ENCODE measurements around the gene HDAC2.

HDAC2 gene

DNA sequence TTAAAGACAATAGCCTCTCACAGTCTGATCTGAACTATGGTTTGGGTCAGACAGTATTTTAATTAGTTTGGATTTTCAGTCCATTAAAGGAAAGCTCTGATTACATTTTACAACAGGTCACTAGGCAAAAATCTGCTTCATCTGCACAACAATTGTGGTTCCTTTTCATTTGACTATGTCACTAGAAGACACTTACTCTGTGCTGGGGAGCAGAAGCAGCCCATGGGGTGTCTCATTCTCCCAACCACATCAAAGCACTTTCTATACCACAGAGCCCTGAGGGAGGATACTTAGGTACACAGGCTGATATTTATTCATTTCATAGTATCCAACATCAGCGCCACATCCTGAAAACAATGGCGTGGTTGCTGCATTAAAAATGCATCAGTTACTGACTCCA lies 36.6 kb upstream of the HDAC2 start:
- Histone ChIP-seq H3K4me3 (no peak overlapping the region), H3K27ac (no peak overlapping the region)
- TF ChIP-seq, protein P1, sequence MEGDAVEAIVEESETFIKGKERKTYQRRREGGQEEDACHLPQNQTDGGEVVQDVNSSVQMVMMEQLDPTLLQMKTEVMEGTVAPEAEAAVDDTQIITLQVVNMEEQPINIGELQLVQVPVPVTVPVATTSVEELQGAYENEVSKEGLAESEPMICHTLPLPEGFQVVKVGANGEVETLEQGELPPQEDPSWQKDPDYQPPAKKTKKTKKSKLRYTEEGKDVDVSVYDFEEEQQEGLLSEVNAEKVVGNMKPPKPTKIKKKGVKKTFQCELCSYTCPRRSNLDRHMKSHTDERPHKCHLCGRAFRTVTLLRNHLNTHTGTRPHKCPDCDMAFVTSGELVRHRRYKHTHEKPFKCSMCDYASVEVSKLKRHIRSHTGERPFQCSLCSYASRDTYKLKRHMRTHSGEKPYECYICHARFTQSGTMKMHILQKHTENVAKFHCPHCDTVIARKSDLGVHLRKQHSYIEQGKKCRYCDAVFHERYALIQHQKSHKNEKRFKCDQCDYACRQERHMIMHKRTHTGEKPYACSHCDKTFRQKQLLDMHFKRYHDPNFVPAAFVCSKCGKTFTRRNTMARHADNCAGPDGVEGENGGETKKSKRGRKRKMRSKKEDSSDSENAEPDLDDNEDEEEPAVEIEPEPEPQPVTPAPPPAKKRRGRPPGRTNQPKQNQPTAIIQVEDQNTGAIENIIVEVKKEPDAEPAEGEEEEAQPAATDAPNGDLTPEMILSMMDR (IDR thresholded peaks at IDR 0.05), result no peak
- DNase-seq (ENCODE audit: low spot score), result no peak

DNA sequence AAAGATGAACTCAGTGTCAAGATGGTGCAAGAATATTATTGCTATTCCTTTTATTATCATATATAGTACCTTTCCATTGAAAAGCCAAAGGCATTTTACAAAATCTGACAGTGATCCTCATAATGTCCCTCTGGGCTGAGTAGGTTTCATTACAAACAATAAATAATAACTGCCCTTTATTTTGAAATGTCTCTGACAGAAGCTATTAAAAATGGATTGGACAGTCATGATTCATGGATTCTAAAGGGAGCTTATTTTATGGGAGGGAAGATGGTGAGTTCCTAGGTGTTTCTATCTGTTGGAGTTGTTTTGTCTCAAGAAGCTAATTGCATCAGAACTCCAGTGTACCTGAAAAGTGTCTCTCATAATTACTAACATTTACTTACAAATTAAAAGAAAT lies 30.4 kb upstream of the HDAC2 start:
- no peak for DNase-seq (ENCODE audit: low spot score)
- H3K27ac ChIP-seq, result no peak overlapping the region
- no peak overlapping the region for H3K4me3 ChIP-seq
- TF ChIP-seq, protein P1 (IDR thresholded peaks at IDR 0.05), result no peak

DNA sequence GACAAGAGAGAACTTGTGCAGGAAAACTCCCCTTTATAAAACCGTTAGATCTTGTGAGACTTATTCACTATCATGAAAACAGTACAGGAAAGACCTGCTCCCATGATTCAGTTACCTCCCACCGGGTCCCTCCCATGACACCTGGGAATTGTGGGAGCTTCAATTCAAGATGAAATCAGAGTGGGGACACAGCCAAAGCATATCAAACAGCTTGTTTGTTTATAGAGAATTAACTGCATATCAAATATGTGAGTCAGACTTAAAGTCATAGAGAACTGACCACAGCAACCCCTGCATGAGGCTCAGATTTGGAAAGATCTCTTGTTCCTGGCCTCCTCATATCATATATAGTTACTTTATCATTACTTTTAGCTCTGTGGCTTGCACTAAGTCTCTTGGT lies 29.1 kb upstream of the HDAC2 start:
- TF ChIP-seq, protein P1 (IDR thresholded peaks at IDR 0.05), result no peak
- H3K4me3 ChIP-seq, result no peak overlapping the region
- H3K27ac ChIP-seq, result no peak overlapping the region
- no peak for DNase-seq (ENCODE audit: low spot score)

DNA sequence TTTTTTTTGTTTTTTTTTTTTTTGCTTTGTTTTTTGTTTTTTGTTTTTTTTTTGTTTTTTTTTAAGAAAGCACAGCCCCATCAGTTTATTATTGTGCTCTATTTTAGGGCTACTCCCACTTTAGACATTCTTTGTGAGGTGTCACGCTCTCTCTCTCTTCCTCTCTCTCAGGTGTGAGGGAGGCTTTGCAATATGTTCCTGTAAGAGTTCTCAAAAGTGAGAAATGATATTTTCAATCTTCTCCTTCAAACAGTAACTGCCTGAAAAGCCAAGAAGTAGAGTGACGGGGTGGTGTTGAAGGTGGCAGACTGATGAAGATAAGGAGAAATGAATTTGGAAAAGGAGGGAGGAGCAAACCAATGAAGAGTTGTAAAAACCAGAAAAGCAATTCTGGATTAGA lies 28.3 kb upstream of the HDAC2 start:
- no peak overlapping the region for H3K4me3 ChIP-seq
- TF ChIP-seq, protein P1 (IDR thresholded peaks at IDR 0.05), result no peak
- no peak overlapping the region for H3K27ac ChIP-seq
- no peak for DNase-seq (ENCODE audit: low spot score)

DNA sequence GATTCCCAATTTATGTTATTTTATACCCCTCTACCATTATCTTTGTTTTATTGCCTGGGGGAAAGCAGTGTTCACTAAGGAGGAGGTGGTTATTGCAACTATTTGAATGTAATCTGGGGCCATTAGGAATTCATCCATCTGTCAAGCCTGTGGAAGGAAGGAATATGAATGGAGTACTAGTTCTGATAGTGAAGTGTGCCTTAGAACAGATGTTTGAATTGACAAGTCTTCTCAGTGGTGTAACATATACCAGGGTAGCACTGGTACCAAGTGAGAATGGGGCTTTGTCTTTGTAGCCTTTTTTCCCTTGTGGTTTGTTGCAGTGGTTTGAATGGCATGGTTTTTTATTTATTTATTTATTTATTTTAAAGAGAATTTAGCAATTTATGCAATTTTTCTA lies 27.9 kb upstream of the HDAC2 start:
- DNase-seq (ENCODE audit: low spot score), result no peak
- TF ChIP-seq, protein P1 (IDR thresholded peaks at IDR 0.05), result no peak
- Histone ChIP-seq H3K27ac (no peak overlapping the region), H3K4me3 (no peak overlapping the region)

DNA sequence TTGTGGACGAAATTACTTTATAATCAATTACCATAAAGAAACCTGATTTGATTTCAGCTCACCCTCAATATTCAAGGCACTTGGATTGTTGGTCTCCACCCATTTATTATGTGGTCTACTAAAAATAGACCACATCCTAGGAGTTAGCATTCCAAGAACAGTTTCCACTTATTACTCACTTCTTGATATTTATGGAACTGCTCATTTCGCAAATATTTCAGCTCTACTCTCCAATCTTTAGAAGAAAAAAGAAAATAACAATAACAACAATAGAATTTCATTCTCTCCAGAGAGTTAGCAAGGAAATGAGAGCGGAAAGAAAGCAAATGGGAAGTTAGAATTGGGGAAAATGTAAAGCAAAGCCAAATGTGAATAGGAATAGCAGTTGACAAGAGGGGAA lies 26.2 kb upstream of the HDAC2 start:
- DNase-seq (ENCODE audit: low spot score), result no peak
- Histone ChIP-seq H3K4me3 (no peak overlapping the region), H3K27ac (peak overlapping the region; percentile 36 to 75)
- TF ChIP-seq, protein P1 (IDR thresholded peaks at IDR 0.05), result no peak

DNA sequence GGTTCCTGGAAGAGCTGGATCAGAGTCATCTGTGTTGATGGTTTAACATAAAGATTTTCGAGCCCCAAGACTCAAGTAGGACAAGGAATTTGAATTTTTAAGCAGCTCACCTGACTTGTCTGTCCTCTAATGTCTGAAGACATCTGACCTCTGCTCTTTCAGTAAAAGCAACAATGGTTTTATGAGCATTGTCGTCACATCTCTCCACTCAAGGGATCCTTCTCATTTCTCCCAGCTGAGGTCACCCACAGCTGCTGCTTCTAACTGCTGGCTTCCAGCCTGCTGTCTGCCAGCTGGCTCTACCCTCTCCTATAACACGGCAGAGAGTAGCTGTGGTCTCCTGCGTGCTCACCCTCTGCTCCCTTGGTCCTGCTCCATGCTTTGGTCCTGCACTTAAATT lies 24.7 kb upstream of the HDAC2 start:
- no peak for DNase-seq (ENCODE audit: low spot score)
- Histone ChIP-seq H3K27ac (peak overlapping the region; percentile 36 to 64), H3K4me3 (peak overlapping the region; percentile 29)
- TF ChIP-seq, protein P1 (IDR thresholded peaks at IDR 0.05), result no peak

Data from coronary artery (tissue), 2 donors.